SU-DHL-6 (cell line): ENCODE results near the gene PLA2G5.

ENCODE experiments used
- EZH2phosphoT487 ChIP-seq: fragments of 200-600 bp; sonication (generic), shearing (Covaris generic); conservative IDR thresholded peaks from 2 replicates; pipeline ENCODE4 v1.6.1; 2018; ENCODE audit warnings: mild to moderate bottlenecking, antibody characterized with exemption, low read length, moderate library complexity, mixed read lengths
- TF ChIP-seq, protein P1 (sequence below): fragments of 200-600 bp; sonication (generic); IDR thresholded peaks from one replicate; pipeline ENCODE4 v1.5.1; 2017; ENCODE audit warnings: antibody characterized with exemption, mild to moderate bottlenecking, low read length, moderate library complexity; ENCODE audit not compliant: insufficient read depth, poor library complexity, severe bottlenecking

DNA sequence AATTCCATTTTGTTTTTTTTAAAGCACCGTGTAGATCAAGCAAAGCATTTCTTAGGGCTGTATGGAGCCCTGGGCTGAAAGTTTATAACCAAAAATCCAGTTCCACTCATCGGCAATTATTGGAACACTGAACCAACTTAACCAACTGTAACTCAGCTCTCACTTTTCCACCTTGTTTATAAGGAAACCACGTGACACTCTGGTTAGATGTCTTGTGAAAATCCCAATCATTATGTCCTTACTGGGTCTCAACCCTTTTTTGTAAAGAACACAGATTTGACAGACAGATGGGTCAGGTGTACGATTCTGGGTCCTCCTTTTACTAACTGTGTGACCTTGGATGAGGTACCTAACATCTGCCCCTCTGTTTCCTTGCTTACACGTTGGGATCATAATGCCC is 6.2 kb downstream of the PLA2G5 start:
- TF ChIP-seq, protein P1, sequence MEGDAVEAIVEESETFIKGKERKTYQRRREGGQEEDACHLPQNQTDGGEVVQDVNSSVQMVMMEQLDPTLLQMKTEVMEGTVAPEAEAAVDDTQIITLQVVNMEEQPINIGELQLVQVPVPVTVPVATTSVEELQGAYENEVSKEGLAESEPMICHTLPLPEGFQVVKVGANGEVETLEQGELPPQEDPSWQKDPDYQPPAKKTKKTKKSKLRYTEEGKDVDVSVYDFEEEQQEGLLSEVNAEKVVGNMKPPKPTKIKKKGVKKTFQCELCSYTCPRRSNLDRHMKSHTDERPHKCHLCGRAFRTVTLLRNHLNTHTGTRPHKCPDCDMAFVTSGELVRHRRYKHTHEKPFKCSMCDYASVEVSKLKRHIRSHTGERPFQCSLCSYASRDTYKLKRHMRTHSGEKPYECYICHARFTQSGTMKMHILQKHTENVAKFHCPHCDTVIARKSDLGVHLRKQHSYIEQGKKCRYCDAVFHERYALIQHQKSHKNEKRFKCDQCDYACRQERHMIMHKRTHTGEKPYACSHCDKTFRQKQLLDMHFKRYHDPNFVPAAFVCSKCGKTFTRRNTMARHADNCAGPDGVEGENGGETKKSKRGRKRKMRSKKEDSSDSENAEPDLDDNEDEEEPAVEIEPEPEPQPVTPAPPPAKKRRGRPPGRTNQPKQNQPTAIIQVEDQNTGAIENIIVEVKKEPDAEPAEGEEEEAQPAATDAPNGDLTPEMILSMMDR = no peak
- no peak for TF ChIP-seq EZH2phosphoT487
